Skeletal muscle tissue (tissue), 4 donors: ENCODE data around the gene ZNF217. TPM values are rescaled to one million over a fixed set of nuclear protein-coding genes. Genes with fewer than 3 reads are reported as not detected.
"Not testable (repeated sequence)": the region's sequence is repeated elsewhere in the genome, so short reads cannot be mapped to it uniquely, and the experiment has no call there.

Experiments used
- H3K27ac ChIP-seq: one replicate; pipeline ENCODE4 v1.7.0; 2013; ENCODE audit warnings: mild to moderate bottlenecking, low read depth, low read length, inconsistent platforms
- H3K27me3 ChIP-seq, 3 donors: one replicate each; pipeline ENCODE4 v1.7.0; 2013; ENCODE audit warnings: low read length in 3 of 3; ENCODE audit not compliant: control insufficient read depth in 3 of 3, insufficient read depth in 3 of 3
- H3K36me3 ChIP-seq, 3 donors: one replicate each; pipeline ENCODE4 v1.7.0; 2013; ENCODE audit warnings: low read length in 3 of 3; ENCODE audit not compliant: control insufficient read depth in 3 of 3, insufficient read depth in 3 of 3
- H3K4me1 ChIP-seq, 3 donors: one replicate each; pipeline ENCODE4 v1.7.0; 2013; ENCODE audit warnings: low read length in 3 of 3, mild to moderate bottlenecking in 3 of 3; ENCODE audit not compliant: control insufficient read depth in 3 of 3, insufficient read depth in 3 of 3
- H3K4me3 ChIP-seq, 3 donors: one replicate each; pipeline ENCODE4 v1.7.0; 2013; ENCODE audit warnings: low read length in 3 of 3
- H3K9ac ChIP-seq, 3 donors: one replicate each; pipeline ENCODE4 v1.7.0; 2013; ENCODE audit warnings: low read length in 3 of 3, mild to moderate bottlenecking in 3 of 3, moderate library complexity in 2 of 3, low read depth in 1 of 3
- H3K9me3 ChIP-seq, 3 donors: one replicate each; pipeline ENCODE4 v1.7.0; 2013; ENCODE audit warnings: low read length in 3 of 3; ENCODE audit not compliant: control insufficient read depth in 3 of 3
- total RNA-seq: library from RNA; depleted of rRNA; stranded (reverse); fragments of >200 nt; gene quantifications from one replicate; pipeline ENCODE4 v1.2.3, GENCODE V29; 2014
- donor health status: Osteomylitis.

The ZNF217 gene
- total RNA-seq, 1 donor from 2014 or later, result 8.4 TPM

- peaks cover 11 to 18% (median 14%) of the 10 kb centered on the region in 3 donors for H3K36me3 ChIP-seq
- H3K9me3 ChIP-seq, H3K27ac ChIP-seq, H3K9ac ChIP-seq, H3K4me3 ChIP-seq, H3K27me3 ChIP-seq: not testable (repeated sequence)
- peaks cover 18 to 31% (median 23%) of the 10 kb centered on the region in 3 donors for H3K4me1 ChIP-seq
Measured at GRCh38 chr20:53583660-53584549, 9.7 kb downstream of the ZNF217 start.

GRCh38 chr20:53582574-53583351 lies 10.9 kb downstream of the ZNF217 start:
- Histone ChIP-seq H3K4me3 (no peak overlapping the region), H3K9me3 (no peaks in the 10 kb centered on the region), H3K9ac (no peak overlapping the region), H3K27ac (peak overlapping the region; percentile 44), H3K4me1 (peaks cover 20 to 35% (median 24%) of the 10 kb centered on the region in 3 donors), H3K36me3 (peaks cover 11 to 18% (median 14%) of the 10 kb centered on the region in 3 donors), H3K27me3 (no peaks in the 10 kb centered on the region)

GRCh38 chr20:53582251-53582570 lies 11.4 kb downstream of the ZNF217 start:
- no peak overlapping the region for H3K4me3 ChIP-seq
- peaks cover 11 to 18% (median 16%) of the 10 kb centered on the region in 3 donors for H3K36me3 ChIP-seq
- H3K9ac ChIP-seq, result no peak overlapping the region

GRCh38 chr20:53581444-53582250 lies 12.0 kb downstream of the ZNF217 start:
- H3K9me3 ChIP-seq, result no peaks in the 10 kb centered on the region
- H3K4me3 ChIP-seq, result no peak overlapping the region
- H3K27me3 ChIP-seq, result no peaks in the 10 kb centered on the region
- peaks cover 20 to 36% (median 21%) of the 10 kb centered on the region in 3 donors for H3K4me1 ChIP-seq
- no peak overlapping the region for H3K27ac ChIP-seq
- H3K36me3 ChIP-seq, result peaks cover 12 to 23% (median 20%) of the 10 kb centered on the region in 3 donors
- no peak overlapping the region for H3K9ac ChIP-seq

More at GRCh38 chr20:53582251-53582570, 11.4 kb downstream of the ZNF217 start:
- no peaks in the 10 kb centered on the region for H3K27me3 ChIP-seq
- peak overlapping the region; percentile 44 for H3K27ac ChIP-seq
- peaks cover 20 to 36% (median 23%) of the 10 kb centered on the region in 3 donors for H3K4me1 ChIP-seq
- H3K9me3 ChIP-seq, result no peaks in the 10 kb centered on the region

GRCh38 chr20:53580376-53581111 lies 13.1 kb downstream of the ZNF217 start:
- Histone ChIP-seq H3K27ac (peak overlapping the region; percentile 55), H3K9ac (peak overlapping the region in 1 of 3 donors; percentile 1), H3K27me3 (no peaks in the 10 kb centered on the region), H3K4me1 (peaks cover 18 to 36% (median 21%) of the 10 kb centered on the region in 3 donors), H3K4me3 (no peak overlapping the region), H3K9me3 (no peaks in the 10 kb centered on the region), H3K36me3 (peaks cover 18 to 34% (median 30%) of the 10 kb centered on the region in 3 donors)

DNA sequence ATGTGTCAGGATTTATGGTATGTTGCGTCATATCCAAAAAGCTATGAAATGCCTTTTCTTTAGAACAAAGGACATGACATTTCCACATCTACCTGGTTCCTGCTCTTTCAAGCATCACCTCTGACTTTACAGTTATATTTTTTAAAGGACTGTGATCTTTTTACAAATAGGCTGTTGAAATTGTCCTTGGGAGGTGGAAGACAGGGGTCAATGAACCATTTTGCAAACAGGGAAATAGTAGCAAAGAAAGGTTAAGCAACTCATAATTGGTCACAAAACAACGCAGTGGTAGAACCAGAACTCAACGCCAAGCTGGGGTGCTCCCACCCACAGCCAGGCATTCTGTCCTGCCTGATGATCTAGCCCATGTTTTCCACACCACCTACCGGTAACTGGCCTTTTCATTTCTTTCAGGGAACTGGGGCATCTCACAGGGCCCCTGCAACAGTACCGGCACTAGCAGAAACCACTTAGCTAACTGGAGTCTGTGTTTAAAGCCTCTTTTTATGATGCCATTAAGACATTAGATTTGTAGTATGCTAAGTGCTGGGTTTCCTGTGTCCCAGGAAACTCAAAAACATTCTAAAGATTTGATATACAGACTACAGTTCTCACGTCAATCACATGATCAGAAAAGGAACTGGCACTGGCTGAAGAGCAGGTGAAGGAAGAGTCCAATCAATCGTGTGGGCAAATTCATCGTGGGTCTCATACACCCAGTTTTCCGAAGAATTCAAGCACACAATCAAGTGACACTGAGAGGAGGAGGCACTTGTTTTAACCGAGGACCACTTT lies 13.9 kb downstream of the ZNF217 start:
- H3K4me3 ChIP-seq, result no peak overlapping the region
- H3K9me3 ChIP-seq, result no peaks in the 10 kb centered on the region
- peaks cover 22 to 40% (median 38%) of the 10 kb centered on the region in 3 donors for H3K36me3 ChIP-seq
- H3K4me1 ChIP-seq, result peaks cover 18 to 34% (median 21%) of the 10 kb centered on the region in 3 donors
- H3K27ac ChIP-seq, result peak overlapping the region; percentile 55
- H3K9ac ChIP-seq, result peak overlapping the region in 1 of 3 donors; percentile 1
- no peaks in the 10 kb centered on the region for H3K27me3 ChIP-seq

GRCh38 chr20:53579266-53579580 lies 14.4 kb downstream of the ZNF217 start:
- Histone ChIP-seq H3K36me3 (peaks cover 23 to 41% (median 40%) of the 10 kb centered on the region in 3 donors), H3K27ac (no peak overlapping the region), H3K9me3 (no peaks in the 10 kb centered on the region), H3K9ac (peak overlapping the region; percentile 46 to 73 (median 52)), H3K4me3 (peak overlapping the region in 2 of 3 donors; percentile 46 to 64), H3K27me3 (no peaks in the 10 kb centered on the region), H3K4me1 (peaks cover 18 to 34% (median 21%) of the 10 kb centered on the region in 3 donors)

- peak overlapping the region; percentile 46 to 73 (median 52) for H3K9ac ChIP-seq
- peaks cover 18 to 34% (median 21%) of the 10 kb centered on the region in 3 donors for H3K4me1 ChIP-seq
- H3K4me3 ChIP-seq, result peak overlapping the region; percentile 46 to 64 (median 55)
- H3K9me3 ChIP-seq, result no peaks in the 10 kb centered on the region
- no peaks in the 10 kb centered on the region for H3K27me3 ChIP-seq
- no peak overlapping the region for H3K27ac ChIP-seq
- H3K36me3 ChIP-seq, result peaks cover 23 to 43% (median 40%) of the 10 kb centered on the region in 3 donors
Measured at GRCh38 chr20:53578492-53579222, 15.0 kb downstream of the ZNF217 start.
